ENCODE results near the gene CHD3. TPM values are rescaled to one million over a fixed set of nuclear protein-coding genes. Genes with fewer than 3 reads are reported as not detected.

CHD3 gene
- total and polyA plus RNA-seq, 10 of the 15 experiments (the other 5 are each of a cell fraction or from before 2014, with no cell fraction given), result 1.4 to 86.8 (median 39.1) TPM

DNA sequence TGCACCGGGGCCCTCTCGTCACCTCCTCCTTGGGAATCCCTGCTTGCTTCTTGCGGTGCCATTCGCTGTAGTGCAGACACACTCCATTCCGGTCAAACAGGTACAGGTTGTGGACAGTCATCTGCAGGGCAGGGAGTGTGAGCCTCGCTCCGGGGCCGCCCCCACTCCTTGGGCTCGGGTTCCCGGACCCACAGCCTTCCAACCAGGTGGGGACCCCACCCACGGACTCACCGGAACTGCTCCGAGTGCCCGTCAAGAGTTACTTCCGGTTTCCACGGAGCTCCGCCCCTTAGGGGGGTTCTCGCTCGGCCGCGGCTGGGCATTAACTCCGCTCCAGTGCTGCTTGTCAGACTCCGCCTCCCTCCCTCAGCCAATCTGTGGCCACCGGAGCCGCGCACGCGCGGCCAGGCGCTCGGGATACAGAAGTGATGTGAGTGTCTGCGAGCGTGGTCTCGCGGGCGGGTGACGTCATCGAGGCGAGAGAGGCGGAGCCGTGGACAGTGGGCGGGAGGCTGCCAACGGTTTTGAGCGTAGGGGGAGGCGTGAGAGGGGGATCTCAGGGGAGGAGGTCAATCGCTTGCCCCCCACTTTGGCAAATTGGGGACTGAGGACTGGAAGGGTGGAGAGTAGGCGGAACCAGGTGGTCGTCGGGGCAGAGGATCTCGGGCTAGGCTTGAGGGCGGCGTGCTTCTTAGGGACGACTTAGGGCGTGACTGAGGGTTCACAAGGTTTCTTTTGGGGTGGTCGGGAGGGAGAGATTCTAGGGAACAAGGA, 43.3 kb downstream of the CHD3 start, which contains the start of the genes CNTROB and TRAPPC1 (continued):
- TF ChIP-seq RUNX3 (IDR thresholded peaks at IDR 0.05; ENCODE audit: low read length) (no peak), TCF12 (IDR thresholded peaks at IDR 0.05; ENCODE audit: low read depth, low read length) (no peak), RAD51 (IDR thresholded peaks at IDR 0.05) (no peak), ZNF207 (IDR thresholded peaks at IDR 0.05; ENCODE audit: borderline replicate concordance) (0 out of 2 replicates have a peak, but pooled peaks have one; percentile 45), CHD4 (IDR thresholded peaks at IDR 0.05) (no peak), SMAD5 (IDR thresholded peaks at IDR 0.05; ENCODE audit: low read depth) (no peak), MTA2 (IDR thresholded peaks at IDR 0.05; ENCODE audit: low read depth) (peak; percentile 67), JUND (IDR thresholded peaks at IDR 0.05; ENCODE audit: low read depth, low read length) (peak; percentile 98), ZBTB33 (IDR thresholded peaks at IDR 0.05) (no peak), CEBPB (IDR thresholded peaks at IDR 0.05; ENCODE audit: borderline replicate concordance in 1 of 2, low read depth in 2 of 2, low read length in 2 of 2) (no peak), IKZF1 (conservative IDR thresholded peaks at IDR 0.05) (peak; percentile 60), NRF1 (conservative IDR thresholded peaks at IDR 0.05; ENCODE audit: low read depth, low read length) (peak; percentile 90), ZZZ3 (IDR thresholded peaks at IDR 0.05; ENCODE audit: control insufficient read depth, insufficient read length, low read depth) (no peak)
- TF ChIP-seq, protein P1, sequence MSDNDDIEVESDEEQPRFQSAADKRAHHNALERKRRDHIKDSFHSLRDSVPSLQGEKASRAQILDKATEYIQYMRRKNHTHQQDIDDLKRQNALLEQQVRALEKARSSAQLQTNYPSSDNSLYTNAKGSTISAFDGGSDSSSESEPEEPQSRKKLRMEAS (IDR thresholded peaks at IDR 0.05; ENCODE audit: low read depth, low read length), result no peak; the same call in 1 of the 2 replicates
- TF ChIP-seq, protein P2, sequence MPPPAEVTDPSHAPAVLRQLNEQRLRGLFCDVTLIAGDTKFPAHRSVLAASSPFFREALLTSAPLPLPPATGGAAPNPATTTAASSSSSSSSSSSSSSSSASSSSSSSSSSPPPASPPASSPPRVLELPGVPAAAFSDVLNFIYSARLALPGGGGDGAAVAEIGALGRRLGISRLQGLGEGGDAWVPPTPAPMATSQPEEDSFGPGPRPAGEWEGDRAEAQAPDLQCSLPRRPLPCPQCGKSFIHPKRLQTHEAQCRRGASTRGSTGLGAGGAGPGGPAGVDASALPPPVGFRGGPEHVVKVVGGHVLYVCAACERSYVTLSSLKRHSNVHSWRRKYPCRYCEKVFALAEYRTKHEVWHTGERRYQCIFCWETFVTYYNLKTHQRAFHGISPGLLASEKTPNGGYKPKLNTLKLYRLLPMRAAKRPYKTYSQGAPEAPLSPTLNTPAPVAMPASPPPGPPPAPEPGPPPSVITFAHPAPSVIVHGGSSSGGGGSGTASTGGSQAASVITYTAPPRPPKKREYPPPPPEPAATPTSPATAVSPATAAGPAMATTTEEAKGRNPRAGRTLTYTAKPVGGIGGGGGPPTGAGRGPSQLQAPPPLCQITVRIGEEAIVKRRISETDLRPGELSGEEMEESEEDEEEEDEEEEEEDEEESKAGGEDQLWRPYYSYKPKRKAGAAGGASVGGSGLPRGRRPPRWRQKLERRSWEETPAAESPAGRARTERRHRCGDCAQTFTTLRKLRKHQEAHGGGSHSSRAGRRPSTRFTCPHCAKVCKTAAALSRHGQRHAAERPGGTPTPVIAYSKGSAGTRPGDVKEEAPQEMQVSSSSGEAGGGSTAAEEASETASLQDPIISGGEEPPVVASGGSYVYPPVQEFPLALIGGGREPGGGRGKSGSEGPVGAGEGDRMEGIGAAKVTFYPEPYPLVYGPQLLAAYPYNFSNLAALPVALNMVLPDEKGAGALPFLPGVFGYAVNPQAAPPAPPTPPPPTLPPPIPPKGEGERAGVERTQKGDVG (CRISPR knock-in tag; IDR thresholded peaks at IDR 0.05), result peak; percentile 86
- TF ChIP-seq, protein P3, sequence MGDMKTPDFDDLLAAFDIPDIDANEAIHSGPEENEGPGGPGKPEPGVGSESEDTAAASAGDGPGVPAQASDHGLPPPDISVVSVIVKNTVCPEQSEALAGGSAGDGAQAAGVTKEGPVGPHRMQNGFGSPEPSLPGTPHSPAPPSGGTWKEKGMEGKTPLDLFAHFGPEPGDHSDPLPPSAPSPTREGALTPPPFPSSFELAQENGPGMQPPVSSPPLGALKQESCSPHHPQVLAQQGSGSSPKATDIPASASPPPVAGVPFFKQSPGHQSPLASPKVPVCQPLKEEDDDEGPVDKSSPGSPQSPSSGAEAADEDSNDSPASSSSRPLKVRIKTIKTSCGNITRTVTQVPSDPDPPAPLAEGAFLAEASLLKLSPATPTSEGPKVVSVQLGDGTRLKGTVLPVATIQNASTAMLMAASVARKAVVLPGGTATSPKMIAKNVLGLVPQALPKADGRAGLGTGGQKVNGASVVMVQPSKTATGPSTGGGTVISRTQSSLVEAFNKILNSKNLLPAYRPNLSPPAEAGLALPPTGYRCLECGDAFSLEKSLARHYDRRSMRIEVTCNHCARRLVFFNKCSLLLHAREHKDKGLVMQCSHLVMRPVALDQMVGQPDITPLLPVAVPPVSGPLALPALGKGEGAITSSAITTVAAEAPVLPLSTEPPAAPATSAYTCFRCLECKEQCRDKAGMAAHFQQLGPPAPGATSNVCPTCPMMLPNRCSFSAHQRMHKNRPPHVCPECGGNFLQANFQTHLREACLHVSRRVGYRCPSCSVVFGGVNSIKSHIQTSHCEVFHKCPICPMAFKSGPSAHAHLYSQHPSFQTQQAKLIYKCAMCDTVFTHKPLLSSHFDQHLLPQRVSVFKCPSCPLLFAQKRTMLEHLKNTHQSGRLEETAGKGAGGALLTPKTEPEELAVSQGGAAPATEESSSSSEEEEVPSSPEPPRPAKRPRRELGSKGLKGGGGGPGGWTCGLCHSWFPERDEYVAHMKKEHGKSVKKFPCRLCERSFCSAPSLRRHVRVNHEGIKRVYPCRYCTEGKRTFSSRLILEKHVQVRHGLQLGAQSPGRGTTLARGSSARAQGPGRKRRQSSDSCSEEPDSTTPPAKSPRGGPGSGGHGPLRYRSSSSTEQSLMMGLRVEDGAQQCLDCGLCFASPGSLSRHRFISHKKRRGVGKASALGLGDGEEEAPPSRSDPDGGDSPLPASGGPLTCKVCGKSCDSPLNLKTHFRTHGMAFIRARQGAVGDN (IDR thresholded peaks at IDR 0.05), result no peak
- TF ChIP-seq, protein P4, sequence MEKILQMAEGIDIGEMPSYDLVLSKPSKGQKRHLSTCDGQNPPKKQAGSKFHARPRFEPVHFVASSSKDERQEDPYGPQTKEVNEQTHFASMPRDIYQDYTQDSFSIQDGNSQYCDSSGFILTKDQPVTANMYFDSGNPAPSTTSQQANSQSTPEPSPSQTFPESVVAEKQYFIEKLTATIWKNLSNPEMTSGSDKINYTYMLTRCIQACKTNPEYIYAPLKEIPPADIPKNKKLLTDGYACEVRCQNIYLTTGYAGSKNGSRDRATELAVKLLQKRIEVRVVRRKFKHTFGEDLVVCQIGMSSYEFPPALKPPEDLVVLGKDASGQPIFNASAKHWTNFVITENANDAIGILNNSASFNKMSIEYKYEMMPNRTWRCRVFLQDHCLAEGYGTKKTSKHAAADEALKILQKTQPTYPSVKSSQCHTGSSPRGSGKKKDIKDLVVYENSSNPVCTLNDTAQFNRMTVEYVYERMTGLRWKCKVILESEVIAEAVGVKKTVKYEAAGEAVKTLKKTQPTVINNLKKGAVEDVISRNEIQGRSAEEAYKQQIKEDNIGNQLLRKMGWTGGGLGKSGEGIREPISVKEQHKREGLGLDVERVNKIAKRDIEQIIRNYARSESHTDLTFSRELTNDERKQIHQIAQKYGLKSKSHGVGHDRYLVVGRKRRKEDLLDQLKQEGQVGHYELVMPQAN (conservative IDR thresholded peaks at IDR 0.05), result peak; percentile 72

Measured in GM12878 (cell line).